ENCODE data around the gene FAM76A.

- TF ChIP-seq CTCF (optimal IDR thresholded peaks at IDR 0.05 in 1 of 3, IDR thresholded peaks at IDR 0.05 in 1 of 3, conservative IDR thresholded peaks at IDR 0.05 in 1 of 3; ENCODE audit: extremely low read depth in 1 of 3, insufficient read depth in 2 of 3, low read length in 3 of 3) (no peak), EZH2 (IDR thresholded peaks at IDR 0.05; ENCODE audit: low read length) (no peak)
Measured at GRCh38 chr1:27782950-27783349, 57.2 kb downstream of the FAM76A start.
